PFSK-1 (cell line): ENCODE measurements around the gene USP24.

Experiments used
- FOXP2 ChIP-seq: optimal IDR thresholded peaks from 2 replicates; pipeline ENCODE3; 2011; ENCODE audit warnings: borderline replicate concordance, control low read depth, inconsistent platforms; ENCODE audit not compliant: insufficient read depth; ENCODE audit errors: extremely low read length, extremely low read depth
- POLR2AphosphoS5 ChIP-seq: IDR thresholded peaks from 2 replicates; pipeline ENCODE4 v1.6.1; 2012; ENCODE audit warnings: low read depth, mild to moderate bottlenecking, control low read depth, low read length, moderate library complexity
- REST ChIP-seq, 2 experiments: IDR thresholded peaks; 2 replicates each; pipeline versions ENCODE4 v1.6.1 to v1.8.0; 2011 to 2012; ENCODE audit warnings: low read depth in 2 of 2, low read length in 2 of 2, control low read depth in 1 of 2, inconsistent platforms in 1 of 2, mild to moderate bottlenecking in 1 of 2, moderate library complexity in 1 of 2; ENCODE audit not compliant: insufficient read depth in 1 of 2
- SIN3A ChIP-seq: IDR thresholded peaks from 2 replicates; pipeline ENCODE4 v1.6.1; 2012; ENCODE audit warnings: mild to moderate bottlenecking, low read length, moderate library complexity, borderline replicate concordance; ENCODE audit not compliant: insufficient read depth

- TF ChIP-seq POLR2AphosphoS5 = no peak
- TF ChIP-seq FOXP2 = no peak
- no peak for TF ChIP-seq SIN3A
- TF ChIP-seq REST (IDR thresholded peaks at IDR 0.05; ENCODE audit: insufficient read depth in 1 of 2, low read depth in 2 of 2, low read length in 2 of 2) = no peak
These were observed 162.7 kb downstream of the USP24 start for GRCh38 chr1:55052221-55053142.
